H9 (cell line): ENCODE data around the gene IL1RAPL1. TPM values are rescaled to one million over a fixed set of nuclear protein-coding genes. Genes with fewer than 3 reads are reported as not detected.

Source experiments
- DNase-seq: peaks from one replicate; pipeline ENCODE4 v3.0.0-alpha.2; 2017
- H2AFZ ChIP-seq: one replicate; pipeline ENCODE4 v1.6.1; 2013; ENCODE audit warnings: mild to moderate bottlenecking, low read length, control low read depth, moderate library complexity
- H2AK5ac ChIP-seq: 2 replicates; pipeline ENCODE4 v1.6.1; 2013; ENCODE audit warnings: low read length, control low read depth, mixed read lengths; ENCODE audit not compliant: insufficient read length
- H2BK120ac ChIP-seq: one replicate; pipeline ENCODE4 v1.6.1; 2013; ENCODE audit warnings: low read depth, mild to moderate bottlenecking, low read length, control low read depth, inconsistent platforms; ENCODE audit not compliant: poor library complexity, severe bottlenecking
- H2BK12ac ChIP-seq: 2 replicates; pipeline ENCODE4 v1.6.1; 2013; ENCODE audit warnings: low read length, control low read depth, mixed read lengths, low read depth; ENCODE audit not compliant: insufficient read length
- H2BK15ac ChIP-seq: 2 replicates; pipeline ENCODE4 v1.6.1; 2013; ENCODE audit warnings: low read depth, low read length, control low read depth
- H2BK20ac ChIP-seq: one replicate; pipeline ENCODE4 v1.6.1; 2013; ENCODE audit warnings: low read depth, mild to moderate bottlenecking, low read length, control low read depth, inconsistent platforms; ENCODE audit not compliant: poor library complexity, severe bottlenecking
- H2BK5ac ChIP-seq: 2 replicates; pipeline ENCODE4 v1.6.1; 2013; ENCODE audit warnings: low read length, control low read depth, mixed read lengths; ENCODE audit not compliant: insufficient read length
- H3K14ac ChIP-seq: 2 replicates; pipeline ENCODE4 v1.6.1; 2013; ENCODE audit warnings: low read length, control low read depth; ENCODE audit not compliant: insufficient read depth
- H3K18ac ChIP-seq: 2 replicates; pipeline ENCODE4 v1.6.1; 2013; ENCODE audit warnings: low read depth, mild to moderate bottlenecking, mixed read lengths, low read length, control low read depth; ENCODE audit not compliant: insufficient read length
- H3K23ac ChIP-seq: 2 replicates; pipeline ENCODE4 v1.6.1; 2013; ENCODE audit warnings: low read length, control low read depth, mixed read lengths, low read depth; ENCODE audit not compliant: insufficient read length
- H3K23me2 ChIP-seq: 2 replicates; pipeline ENCODE4 v1.6.1; 2013; ENCODE audit warnings: low read depth, mild to moderate bottlenecking, mixed read lengths, low read length, control low read depth; ENCODE audit not compliant: insufficient read length, poor library complexity, severe bottlenecking
- H3K27ac ChIP-seq: 2 replicates; pipeline ENCODE4 v1.5.1; 2013; ENCODE audit warnings: low read length, control low read depth, mixed read lengths, low read depth; ENCODE audit not compliant: insufficient read length
- H3K27me3 ChIP-seq: 2 replicates; pipeline ENCODE4 v1.6.1; 2013; ENCODE audit warnings: low read length, control low read depth, inconsistent platforms; ENCODE audit not compliant: insufficient read depth
- H3K4ac ChIP-seq: 2 replicates; pipeline ENCODE4 v1.6.1; 2013; ENCODE audit warnings: low read depth, mild to moderate bottlenecking, control low read depth, inconsistent platforms, low read length, moderate library complexity
- H3K4me1 ChIP-seq: 2 replicates; pipeline ENCODE4 v1.6.1; 2013; ENCODE audit warnings: low read length, control low read depth, inconsistent platforms; ENCODE audit not compliant: insufficient read depth
- H3K4me2 ChIP-seq: 2 replicates; pipeline ENCODE4 v1.6.1; 2013; ENCODE audit warnings: low read length, control low read depth, mixed read lengths; ENCODE audit not compliant: insufficient read length, insufficient read depth
- H3K56ac ChIP-seq: 2 replicates; pipeline ENCODE4 v1.6.1; 2013; ENCODE audit warnings: low read depth, mild to moderate bottlenecking, mixed read lengths, low read length, control low read depth; ENCODE audit not compliant: insufficient read length
- H3K79me1 ChIP-seq: 2 replicates; pipeline ENCODE4 v1.6.1; 2013; ENCODE audit warnings: low read depth, mild to moderate bottlenecking, moderate library complexity, low read length, control low read depth, inconsistent platforms; ENCODE audit not compliant: insufficient read depth, poor library complexity, severe bottlenecking
- H3K79me2 ChIP-seq: 2 replicates; pipeline ENCODE4 v1.6.1; 2013; ENCODE audit warnings: low read length, control low read depth, inconsistent platforms; ENCODE audit not compliant: insufficient read depth
- H3K9ac ChIP-seq: 2 replicates; pipeline ENCODE4 v1.6.1; 2013; ENCODE audit warnings: low read length, control low read depth, mixed read lengths; ENCODE audit not compliant: insufficient read length; ENCODE audit errors: extremely low read depth
- H3K9me3 ChIP-seq: one replicate; pipeline ENCODE4 v1.6.1; 2013; ENCODE audit warnings: low read depth, low read length, inconsistent platforms; ENCODE audit not compliant: control insufficient read depth
- H3T11ph ChIP-seq: one replicate; pipeline ENCODE4 v1.6.1; 2013; ENCODE audit warnings: mild to moderate bottlenecking, low read length, control low read depth, inconsistent platforms
- H4K20me1 ChIP-seq: one replicate; pipeline ENCODE4 v1.6.1; 2013; ENCODE audit not compliant: control insufficient read depth, insufficient read length, insufficient read depth
- H4K5ac ChIP-seq: 2 replicates; pipeline ENCODE4 v1.6.1; 2013; ENCODE audit warnings: low read depth, mild to moderate bottlenecking, mixed read lengths, low read length, control low read depth; ENCODE audit not compliant: insufficient read length
- H4K8ac ChIP-seq: replicated peaks from 2 replicates; pipeline ENCODE4 v1.6.1; 2013; ENCODE audit warnings: low read length, control low read depth, mixed read lengths, low read depth; ENCODE audit not compliant: insufficient read length
- H4K91ac ChIP-seq: 2 replicates; pipeline ENCODE4 v1.6.1; 2013; ENCODE audit warnings: low read depth, mild to moderate bottlenecking, moderate library complexity, mixed read lengths, low read length, control low read depth; ENCODE audit not compliant: insufficient read length
- H3K27ac Mint-ChIP-seq, 3 experiments: 2 replicates in 2 of 3; 3 replicates in 1 of 3; pipeline ENCODE4 v1.8.0; 2020 to 2021; ENCODE audit warnings: mixed read lengths in 3 of 3, mild to moderate bottlenecking in 1 of 3, moderate library complexity in 1 of 3
- H3K27me3 Mint-ChIP-seq: 2 replicates; pipeline ENCODE4 v1.8.0; 2021; ENCODE audit warnings: low read depth, mild to moderate bottlenecking, moderate library complexity, mixed read lengths
- H3K36me3 Mint-ChIP-seq, 3 experiments: 2 replicates in 2 of 3; 3 replicates in 1 of 3; pipeline ENCODE4 v1.8.0; 2020 to 2021; ENCODE audit warnings: low read depth in 3 of 3, mixed read lengths in 3 of 3; ENCODE audit not compliant: insufficient read depth in 1 of 3
- H3K4me1 Mint-ChIP-seq, 2 experiments: 2 replicates each; pipeline ENCODE4 v1.8.0; 2020; ENCODE audit warnings: mixed read lengths in 2 of 2
- H3K4me3 Mint-ChIP-seq, 2 experiments: 2 replicates in 1 of 2; 3 replicates in 1 of 2; pipeline ENCODE4 v1.8.0; 2020 to 2021; ENCODE audit warnings: mild to moderate bottlenecking in 2 of 2, mixed read lengths in 2 of 2, moderate library complexity in 1 of 2
- H3K9me3 Mint-ChIP-seq, 2 experiments: 2 replicates in 1 of 2; 3 replicates in 1 of 2; pipeline ENCODE4 v1.8.0; 2020; ENCODE audit warnings: mild to moderate bottlenecking in 2 of 2, mixed read lengths in 2 of 2, moderate library complexity in 1 of 2
- WGBS: extraction: QIAGEN DNeasy Blood & Tissue Kit; methylation state at CpG from one replicate; pipeline ENCODE4 v1.1.7; 2013; ENCODE audit warnings: missing lambda C conversion rate, low lambda C conversion rate, mixed read lengths; ENCODE audit not compliant: insufficient read length; ENCODE audit errors: extremely low coverage; 5-methylcytosine and 5-hydroxymethylcytosine counted together
- total RNA-seq: library from RNA; stranded (reverse); gene quantifications from 2 replicates; pipeline ENCODE4 v1.2.1, GENCODE V29; 2021
- TF ChIP-seq, protein P1 (sequence below): fragments of 200-600 bp; sonication (generic); conservative IDR thresholded peaks from 3 replicates; pipeline ENCODE4 v1.8.0; 2021; ENCODE audit warnings: antibody characterized with exemption, mild to moderate bottlenecking

The IL1RAPL1 gene
- total RNA-seq, 1 experiment from 2014 or later: 0.31 TPM

DNA sequence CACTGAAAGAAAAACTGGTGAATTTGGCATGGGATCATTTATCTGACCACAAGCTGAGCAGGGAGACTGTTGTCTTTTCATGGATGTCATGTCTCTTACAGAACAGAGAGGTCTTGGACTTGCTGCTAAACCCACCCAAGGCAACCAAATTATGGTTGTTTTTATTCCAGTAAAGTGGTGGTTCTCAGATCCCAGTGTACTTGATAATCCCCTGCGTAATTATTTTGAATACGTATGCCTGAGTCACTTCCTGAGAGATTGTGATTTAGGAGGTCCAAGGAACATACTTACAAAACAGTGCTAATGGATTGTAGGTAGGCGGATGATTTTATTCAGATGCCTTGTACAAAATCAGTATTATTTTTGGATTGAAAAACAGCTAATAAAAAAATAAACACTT lies 585.6 kb downstream of the IL1RAPL1 start:
- Histone ChIP-seq H3K4me2 (no peak overlapping the region), H3K23me2 (no peaks in the 10 kb centered on the region), H4K5ac (no peak overlapping the region), H3K4me1 (no peaks in the 10 kb centered on the region), H4K8ac (no peak overlapping the region), H3K23ac (no peak overlapping the region), H3K14ac (no peak overlapping the region), H3K79me1 (no peaks in the 10 kb centered on the region), H3K79me2 (no peaks in the 10 kb centered on the region), H4K20me1 (no peaks in the 10 kb centered on the region), H3K18ac (no peak overlapping the region), H3K9ac (no peak overlapping the region), H2BK12ac (no peak overlapping the region), H2AFZ (no peak overlapping the region), H3K27me3 (no peaks in the 10 kb centered on the region), H3T11ph (no peak overlapping the region), H4K91ac (no peak overlapping the region), H2BK120ac (no peak overlapping the region), H2BK20ac (no peak overlapping the region), H2AK5ac (no peak overlapping the region), H2BK5ac (no peak overlapping the region), H3K9me3 (no peaks in the 10 kb centered on the region), H2BK15ac (no peak overlapping the region), H3K4ac (no peak overlapping the region), H3K27ac (no peak overlapping the region), H3K56ac (no peak overlapping the region)
- WGBS: no CpG with 5 or more reads among the region's 3 CpGs
- H3K27ac Mint-ChIP-seq: no peak overlapping the region
- peaks cover 4% of the 10 kb centered on the region; the same call in 1 of the 2 replicates for H3K27me3 Mint-ChIP-seq
- no peaks in the 10 kb centered on the region; a peak in 1 of 7 replicates for H3K36me3 Mint-ChIP-seq
- TF ChIP-seq, protein P1, sequence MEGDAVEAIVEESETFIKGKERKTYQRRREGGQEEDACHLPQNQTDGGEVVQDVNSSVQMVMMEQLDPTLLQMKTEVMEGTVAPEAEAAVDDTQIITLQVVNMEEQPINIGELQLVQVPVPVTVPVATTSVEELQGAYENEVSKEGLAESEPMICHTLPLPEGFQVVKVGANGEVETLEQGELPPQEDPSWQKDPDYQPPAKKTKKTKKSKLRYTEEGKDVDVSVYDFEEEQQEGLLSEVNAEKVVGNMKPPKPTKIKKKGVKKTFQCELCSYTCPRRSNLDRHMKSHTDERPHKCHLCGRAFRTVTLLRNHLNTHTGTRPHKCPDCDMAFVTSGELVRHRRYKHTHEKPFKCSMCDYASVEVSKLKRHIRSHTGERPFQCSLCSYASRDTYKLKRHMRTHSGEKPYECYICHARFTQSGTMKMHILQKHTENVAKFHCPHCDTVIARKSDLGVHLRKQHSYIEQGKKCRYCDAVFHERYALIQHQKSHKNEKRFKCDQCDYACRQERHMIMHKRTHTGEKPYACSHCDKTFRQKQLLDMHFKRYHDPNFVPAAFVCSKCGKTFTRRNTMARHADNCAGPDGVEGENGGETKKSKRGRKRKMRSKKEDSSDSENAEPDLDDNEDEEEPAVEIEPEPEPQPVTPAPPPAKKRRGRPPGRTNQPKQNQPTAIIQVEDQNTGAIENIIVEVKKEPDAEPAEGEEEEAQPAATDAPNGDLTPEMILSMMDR: no peak
- no peak for DNase-seq
- H3K4me1 Mint-ChIP-seq: no peaks in the 10 kb centered on the region
- H3K9me3 Mint-ChIP-seq: peaks cover 8 to 30% of the 10 kb centered on the region in 2 experiments; a peak in 4 of 5 replicates
- no peak overlapping the region for H3K4me3 Mint-ChIP-seq
